GM21515 (cell line): ENCODE results near the gene LLCFC1.

ENCODE experiments used
- ATAC-seq: cut with Tn5 transposase; IDR thresholded peaks from one replicate; pipeline ENCODE4 v1.9.1; 2021; ENCODE audit not compliant: unreplicated experiment

Gene LLCFC1

GRCh38 chr7:142910031-142910433, 29.3 kb upstream of the LLCFC1 start:
- no peak for ATAC-seq

- ATAC-seq: no peak
These were observed 28.8 kb upstream of the LLCFC1 start for GRCh38 chr7:142910481-142910880.

- no peak for ATAC-seq
These were observed 26.2 kb upstream of the LLCFC1 start for GRCh38 chr7:142913051-142913450.

- no peak for ATAC-seq
These were observed 25.7 kb upstream of the LLCFC1 start for GRCh38 chr7:142913566-142913965.

GRCh38 chr7:142914121-142914520, 25.2 kb upstream of the LLCFC1 start:
- no peak for ATAC-seq

DNA sequence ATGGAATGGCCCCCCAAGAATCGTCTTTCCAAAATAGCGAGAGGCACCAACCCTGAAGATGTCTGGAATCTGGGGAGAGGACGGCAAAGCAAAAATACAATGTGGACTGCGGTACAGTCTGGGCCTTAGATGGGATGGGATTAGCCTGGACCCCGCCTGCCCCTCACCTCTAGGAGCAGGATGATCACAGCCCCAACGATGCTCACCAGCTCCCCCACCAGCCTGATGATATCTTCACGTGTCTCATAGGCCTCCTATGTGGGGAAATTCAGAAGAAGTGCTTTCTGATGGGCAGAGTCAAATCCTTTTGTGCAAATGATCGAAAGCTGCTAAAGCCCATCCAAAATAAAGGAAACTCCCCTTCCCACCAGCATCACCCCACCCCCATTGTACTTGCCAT, 24.0 kb upstream of the LLCFC1 start:
- ATAC-seq: no peak

- ATAC-seq: no peak
These were observed 22.8 kb upstream of the LLCFC1 start for GRCh38 chr7:142916508-142916907.

- no peak for ATAC-seq
These were observed 21.8 kb upstream of the LLCFC1 start for GRCh38 chr7:142917447-142917846.

DNA sequence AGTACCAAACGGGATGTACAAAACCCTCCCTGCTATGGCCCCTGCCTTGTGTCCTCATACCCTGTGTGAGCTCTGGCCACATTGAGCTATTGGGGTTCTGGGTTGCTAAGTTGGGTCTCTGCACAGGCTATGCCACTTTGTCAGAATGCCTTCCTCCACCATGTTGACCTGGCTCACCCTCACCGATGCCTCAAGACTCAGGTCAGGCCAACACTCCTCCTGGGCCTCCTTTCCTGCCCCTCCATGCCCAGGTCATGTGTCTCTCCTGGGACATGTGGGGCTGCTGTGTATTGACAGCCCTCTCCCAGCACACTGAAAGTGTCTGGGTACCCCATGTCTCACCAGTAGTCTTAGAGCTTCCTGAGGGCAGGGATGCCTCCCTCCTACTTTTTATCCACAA, 20.4 kb upstream of the LLCFC1 start:
- no peak for ATAC-seq

GRCh38 chr7:142919656-142920055, 19.6 kb upstream of the LLCFC1 start:
- ATAC-seq: no peak

- no peak for ATAC-seq
These were observed 15.9 kb upstream of the LLCFC1 start for GRCh38 chr7:142923391-142923790.

- ATAC-seq: no peak
These were observed 13.9 kb upstream of the LLCFC1 start for GRCh38 chr7:142925413-142925812.

- no peak for ATAC-seq
These were observed 12.1 kb upstream of the LLCFC1 start for GRCh38 chr7:142927085-142927745.

DNA sequence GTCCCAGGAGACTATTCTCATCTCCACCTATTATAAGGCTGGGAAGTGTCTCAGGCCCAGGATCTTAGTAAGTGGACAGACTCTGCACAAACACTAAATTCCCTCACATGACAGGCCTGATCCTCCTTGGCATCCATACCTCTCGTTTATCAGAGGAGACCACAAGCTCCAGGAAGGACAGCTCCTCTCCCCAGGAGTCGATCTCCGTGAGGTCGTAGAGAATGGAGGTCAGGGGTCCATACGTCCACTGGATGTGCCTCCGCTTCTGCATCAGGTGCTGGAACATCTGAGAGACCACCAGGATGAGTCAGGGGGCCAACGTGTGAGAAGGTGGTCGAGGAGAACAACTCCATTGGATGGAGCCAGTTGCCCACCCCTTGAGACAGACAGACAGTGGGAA, 11.3 kb upstream of the LLCFC1 start:
- ATAC-seq: no peak

GRCh38 chr7:142930126-142930730, 9.1 kb upstream of the LLCFC1 start:
- ATAC-seq: no peak

- ATAC-seq: no peak
These were observed 6.7 kb upstream of the LLCFC1 start for GRCh38 chr7:142932386-142933091.

DNA sequence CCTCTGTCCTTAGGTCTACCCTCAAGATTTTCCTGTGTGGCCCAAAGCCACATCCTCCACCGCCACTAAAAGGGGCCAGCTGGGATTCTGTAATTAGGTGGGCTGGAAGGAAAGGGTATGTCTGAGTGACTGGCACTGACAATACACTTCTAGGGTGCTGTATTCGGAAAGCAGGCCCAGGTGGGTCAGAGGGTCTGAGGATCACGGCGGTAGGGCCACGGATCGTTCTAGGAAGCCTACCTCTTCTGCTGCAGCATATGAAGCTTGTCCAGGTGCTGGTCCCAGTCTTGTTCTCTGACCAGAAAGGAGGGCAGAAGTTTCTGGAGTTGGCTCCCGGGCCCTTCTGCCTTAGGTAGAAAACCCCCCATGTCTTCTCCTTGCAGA, 6.2 kb upstream of the LLCFC1 start:
- ATAC-seq: no peak

DNA sequence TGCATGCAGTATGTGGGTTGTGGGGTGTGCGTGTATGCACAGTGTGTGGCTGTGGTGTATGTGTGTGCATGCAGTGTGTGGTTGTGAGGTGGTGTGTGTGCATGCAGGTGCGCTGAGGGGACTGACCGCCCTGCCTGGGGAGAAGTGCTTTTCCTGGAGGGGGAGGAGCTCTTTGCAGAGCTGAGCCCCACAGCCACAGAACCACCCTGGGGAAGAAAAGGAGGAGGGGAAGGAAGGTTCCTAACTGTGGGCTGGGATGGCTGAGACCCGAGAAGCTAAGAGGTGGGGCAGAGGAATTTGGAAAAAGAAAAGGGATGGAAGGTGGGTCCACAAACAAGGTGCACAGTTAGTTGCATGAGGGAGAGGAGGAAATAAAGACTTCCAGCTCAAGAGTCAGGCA, 5.7 kb upstream of the LLCFC1 start, which contains the start of gene TRPV5:
TSS of gene TRPV5 (minus strand) at position 123 of the 400 bp plus-strand sequence. CDS start 287 bp downstream, outside the sequence.
- ATAC-seq: no peak

DNA sequence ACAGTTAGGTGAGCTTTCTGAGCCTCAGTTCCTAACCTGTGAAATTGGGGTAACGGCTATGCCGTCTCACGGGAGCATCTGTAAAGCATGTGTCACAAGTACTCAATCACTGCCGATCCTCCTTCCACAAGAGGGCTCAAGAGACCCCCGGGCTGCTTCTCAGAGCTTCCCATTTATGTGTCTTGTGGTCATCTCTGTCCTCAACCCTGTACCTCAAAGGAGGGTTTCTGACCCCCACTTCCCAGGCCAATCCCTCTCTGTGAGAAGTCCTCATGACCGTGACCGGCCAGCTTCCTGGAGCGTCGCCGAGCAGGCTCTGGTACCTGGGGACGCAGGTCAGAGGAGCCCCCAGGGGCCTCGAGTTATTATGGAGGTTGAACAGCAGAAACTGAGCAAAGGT, 5.2 kb upstream of the LLCFC1 start:
- no peak for ATAC-seq

GRCh38 chr7:142935941-142936565, 3.2 kb upstream of the LLCFC1 start:
- ATAC-seq: no peak

DNA sequence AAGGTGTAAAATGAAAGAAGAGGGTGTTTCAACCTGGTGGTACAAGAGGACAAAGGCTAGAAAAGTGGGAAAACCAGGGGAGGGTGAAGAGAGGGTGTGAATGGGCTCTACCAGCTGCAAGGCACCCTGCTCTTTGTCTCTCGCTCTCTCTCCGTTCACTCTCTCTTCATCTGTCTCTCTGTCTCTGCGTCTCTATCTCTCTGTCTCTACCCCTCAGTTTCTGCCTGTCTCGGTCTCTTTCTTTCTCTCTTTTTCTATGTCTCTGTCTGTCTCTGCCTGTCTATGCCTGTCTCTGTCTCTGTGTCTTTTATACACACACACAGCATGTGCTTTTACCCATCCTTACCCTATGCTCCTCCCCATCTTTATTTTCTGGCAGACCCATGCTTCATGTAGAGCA, 673 bp upstream of the LLCFC1 start:
- ATAC-seq: no peak
